HG03103 (cell line): Measurements from ENCODE around the gene KCNJ11.

Experiments
- ATAC-seq: cut with Tn5 transposase; IDR thresholded peaks from one replicate; pipeline ENCODE4 v1.9.1; 2021; ENCODE audit warnings: low read depth; ENCODE audit not compliant: unreplicated experiment

KCNJ11 gene

DNA sequence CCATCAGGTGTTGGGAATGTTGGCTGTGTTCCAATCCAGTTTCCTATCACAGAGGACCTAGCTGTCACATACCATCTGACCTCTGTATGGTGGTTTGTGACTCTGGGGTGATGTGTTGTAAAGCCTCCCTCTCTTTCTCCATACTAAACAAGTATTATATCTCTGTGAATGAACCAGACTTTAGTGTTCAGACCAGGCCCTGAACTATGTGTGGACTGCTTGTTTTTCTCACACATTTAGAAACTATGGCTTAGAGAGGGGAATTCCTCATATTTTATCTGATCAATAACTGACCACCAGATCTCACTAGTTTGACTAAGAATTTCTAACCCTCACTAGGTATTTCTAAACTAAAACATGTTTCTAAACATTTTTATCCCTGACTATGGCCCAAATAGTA is 19.4 kb downstream of the KCNJ11 start:
- no peak for ATAC-seq

DNA sequence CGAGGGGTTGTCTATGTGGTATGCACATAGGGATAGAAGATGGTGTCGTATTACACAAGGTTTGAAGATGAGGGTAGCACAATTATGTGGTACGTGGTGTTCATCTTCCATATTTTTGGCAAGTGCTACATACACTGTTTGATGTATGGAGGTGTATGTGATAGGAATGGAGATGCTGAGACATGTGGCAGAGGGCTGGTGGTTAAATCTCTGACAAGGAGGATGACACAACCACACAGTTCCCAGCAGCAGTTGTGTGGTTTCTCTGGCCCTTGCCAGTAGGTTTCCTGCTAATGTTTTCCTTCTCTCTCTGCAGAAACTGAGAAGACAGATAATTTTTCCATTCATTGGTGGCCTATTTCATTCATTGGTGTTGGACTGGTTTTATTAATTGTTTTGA is 19.9 kb downstream of the KCNJ11 start:
- ATAC-seq: no peak

DNA sequence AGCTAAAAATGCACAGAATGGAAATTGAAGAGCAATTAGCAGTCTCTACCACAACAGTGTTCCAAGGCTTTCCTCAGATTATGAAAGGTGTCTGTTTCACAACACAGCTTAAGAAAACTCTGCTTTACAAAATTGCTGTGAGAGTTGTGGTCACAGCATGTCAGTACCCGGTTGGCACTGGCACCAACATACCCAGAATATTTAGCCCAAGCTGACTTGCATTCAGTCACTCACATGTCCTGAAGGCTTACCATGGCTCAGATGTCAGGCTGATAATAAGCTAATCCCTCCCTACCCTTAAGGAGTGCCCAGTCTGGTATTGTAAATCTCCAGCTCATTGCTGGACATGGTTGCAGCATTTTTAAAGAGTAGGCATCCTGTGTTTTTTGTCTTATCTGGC is 22.0 kb downstream of the KCNJ11 start:
- no peak for ATAC-seq

DNA sequence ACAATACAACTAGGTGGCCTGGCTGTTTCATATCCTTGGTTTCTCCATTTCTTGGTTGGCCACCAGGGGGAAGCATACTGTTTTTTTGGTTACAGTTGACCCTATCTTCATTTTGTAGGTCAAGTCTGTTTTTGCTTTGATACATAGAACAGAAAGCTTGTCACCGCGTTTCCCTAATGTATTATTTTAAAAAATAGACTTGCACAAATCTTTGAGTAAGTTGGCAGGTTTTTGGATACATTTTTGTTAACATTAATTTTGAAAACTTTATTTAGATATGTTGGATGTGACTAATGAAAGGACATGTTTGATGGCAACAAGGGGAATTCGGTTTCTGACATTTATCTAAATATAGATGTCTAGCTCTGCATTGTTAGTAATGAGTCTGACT is 33.9 kb downstream of the KCNJ11 start:
- no peak for ATAC-seq

DNA sequence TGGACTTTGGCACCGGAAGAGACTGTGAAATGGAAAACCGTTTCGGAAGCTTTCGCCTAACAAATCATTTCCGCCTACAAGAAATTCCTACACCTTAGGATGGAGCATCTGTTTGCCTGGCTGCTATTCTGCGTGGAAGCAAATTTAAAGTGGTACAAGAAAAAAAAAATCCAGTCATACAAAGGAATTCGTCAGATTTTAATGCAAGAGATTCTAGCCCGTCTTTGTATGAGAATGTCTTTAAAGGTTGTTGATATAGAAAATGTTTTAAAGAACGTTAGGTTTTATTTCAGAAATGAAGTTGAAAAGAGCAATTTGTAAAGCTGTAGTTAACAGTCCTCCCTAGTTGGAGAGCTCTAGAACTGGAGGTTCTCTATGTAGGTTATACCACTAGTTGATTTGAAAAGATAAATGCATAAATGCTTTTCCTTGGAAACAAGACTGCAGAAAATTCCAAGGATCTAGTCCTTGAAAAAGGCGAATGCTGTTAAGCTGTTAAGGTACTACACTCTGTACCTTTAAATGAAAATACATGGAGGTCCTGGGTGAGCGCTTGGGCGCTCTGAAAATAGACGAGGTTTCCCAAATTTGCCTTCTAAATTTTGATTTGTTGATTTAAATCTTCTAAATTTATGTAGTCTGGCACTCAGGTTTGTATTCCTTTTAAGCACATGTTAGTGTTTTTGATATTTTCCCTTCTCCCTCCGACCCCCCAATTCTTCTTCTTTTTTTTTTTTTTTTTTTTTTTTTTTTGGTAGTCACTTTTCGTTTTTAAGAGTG is 34.4 kb downstream of the KCNJ11 start:
- ATAC-seq: no peak

DNA sequence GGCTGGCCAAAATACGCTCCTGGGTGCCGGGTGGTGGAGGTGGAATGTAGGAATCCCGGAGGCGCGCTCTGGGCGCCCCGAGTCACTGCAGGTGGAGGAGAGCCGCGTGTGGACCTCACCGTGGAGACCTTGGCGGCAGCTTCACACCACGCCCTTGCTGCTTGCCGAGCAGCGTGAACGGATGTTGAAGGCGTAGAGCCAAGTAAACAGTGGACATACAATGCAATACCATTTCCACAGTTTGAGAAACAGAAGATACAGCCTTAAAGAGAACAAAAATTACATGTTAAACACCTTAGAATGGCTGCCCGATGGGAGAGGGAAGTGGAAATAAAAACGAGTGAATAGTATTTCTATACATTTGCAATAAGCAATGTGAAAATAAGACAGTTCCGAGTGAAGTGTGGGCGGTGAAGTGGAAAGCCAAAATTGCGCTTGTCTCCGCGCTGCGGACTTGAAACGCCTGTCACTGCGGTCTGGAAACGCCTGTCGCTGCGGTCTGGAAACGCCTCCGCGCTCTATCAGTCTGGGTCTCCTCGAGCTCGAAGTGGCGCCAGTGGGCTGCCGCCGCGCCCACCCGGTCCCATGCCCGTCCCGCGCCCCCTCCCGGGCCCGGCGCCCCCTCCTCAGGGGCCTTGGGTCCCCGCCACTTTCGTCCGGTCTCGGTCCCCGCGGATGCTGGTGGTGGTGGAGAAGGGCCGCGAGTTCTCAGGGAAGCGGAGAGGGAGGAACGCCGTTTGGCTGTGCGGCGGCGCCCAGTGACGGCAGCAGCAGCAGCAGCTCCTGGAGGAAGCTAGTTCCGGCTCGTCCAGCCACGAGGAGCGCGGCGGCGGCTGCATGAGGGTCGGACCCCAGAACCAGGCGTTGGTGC is 35.3 kb downstream of the KCNJ11 start:
- ATAC-seq: no peak

DNA sequence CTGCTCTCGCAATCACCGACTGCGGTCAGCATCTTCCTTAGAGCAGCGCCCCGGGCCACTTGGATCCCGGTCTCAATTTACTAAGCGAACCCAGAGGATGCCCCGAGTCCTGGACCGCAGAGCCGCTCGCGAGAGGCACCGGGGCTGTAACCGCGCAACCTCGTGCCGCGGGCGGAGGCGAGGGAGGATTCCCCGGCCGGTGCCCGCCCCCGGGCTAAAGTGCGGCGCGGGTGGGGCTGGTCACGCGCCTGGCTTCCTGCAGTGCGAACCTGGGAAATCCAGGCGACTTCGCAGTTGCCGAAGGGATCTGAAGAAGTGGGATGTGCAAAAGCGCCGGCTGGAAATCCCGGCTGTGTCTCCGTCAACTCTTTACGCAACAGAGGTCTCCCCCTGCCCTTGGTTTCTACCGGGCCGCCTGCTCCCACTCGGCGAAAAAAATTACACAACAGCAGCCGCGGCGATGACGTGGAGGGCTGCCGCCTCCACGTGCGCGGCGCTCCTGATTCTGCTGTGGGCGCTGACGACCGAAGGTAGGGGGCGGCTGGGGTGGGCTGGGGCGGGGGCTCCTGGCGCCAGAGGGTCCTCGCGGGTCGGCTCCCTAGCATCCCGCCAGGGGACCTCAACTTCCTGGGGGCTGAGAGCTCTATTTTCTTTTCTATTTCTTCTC is 36.8 kb downstream of the KCNJ11 start, which contains the start of gene NCR3LG1:
Gene NCR3LG1 (plus strand): TSS at position 291 of the 667 bp plus-strand sequence. CDS start 170 bp downstream, at position 461.
- no peak for ATAC-seq

DNA sequence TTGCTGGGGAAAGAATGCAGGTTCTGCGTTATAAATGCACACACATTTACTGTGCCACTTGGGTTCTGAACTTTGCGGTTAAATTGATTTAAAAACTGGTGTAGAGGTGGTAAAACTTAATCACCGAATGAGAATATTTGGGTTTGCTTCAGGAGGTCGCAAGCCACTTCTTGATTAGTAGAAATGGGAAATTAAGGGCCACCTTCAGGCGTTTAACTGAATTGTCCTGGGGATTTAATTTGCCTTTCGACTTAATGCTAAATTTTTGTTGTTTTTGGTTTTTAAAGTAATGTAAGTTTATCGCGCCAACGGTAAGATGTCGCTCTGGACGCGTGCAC is 37.3 kb downstream of the KCNJ11 start:
- ATAC-seq: no peak

DNA sequence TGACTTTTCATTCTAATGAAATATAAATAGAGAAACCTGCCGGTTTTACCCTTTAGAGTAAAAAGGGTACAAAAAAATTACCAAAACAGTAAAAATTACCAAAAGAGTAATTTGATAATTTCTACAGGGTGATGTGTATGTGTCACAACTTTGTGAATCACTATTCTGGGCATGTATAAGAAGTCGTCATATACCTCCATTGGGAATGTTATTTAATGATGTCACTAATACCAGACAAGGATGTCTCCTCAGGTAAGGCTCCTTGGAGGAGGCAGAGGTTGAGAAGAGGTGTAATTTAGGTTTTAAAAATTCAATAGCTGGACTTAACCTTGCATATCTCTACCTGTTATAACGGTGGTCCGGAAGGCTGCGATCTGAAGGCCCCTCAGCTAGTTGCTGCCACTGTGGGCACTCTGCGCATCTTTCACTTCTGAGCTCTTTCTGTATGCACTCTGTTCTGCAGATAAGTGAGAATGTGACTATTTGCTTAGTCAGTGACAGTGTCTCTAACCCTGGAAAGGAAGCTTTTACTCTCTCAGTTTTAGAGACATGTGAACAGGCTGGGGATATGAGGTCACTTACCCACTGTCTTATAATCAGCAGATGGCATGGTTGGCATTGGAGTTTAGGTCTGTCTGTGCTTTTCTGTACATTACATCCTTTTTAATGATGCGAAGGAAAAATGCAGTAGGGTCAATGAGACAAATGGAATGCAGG is 37.8 kb downstream of the KCNJ11 start:
- ATAC-seq: no peak

DNA sequence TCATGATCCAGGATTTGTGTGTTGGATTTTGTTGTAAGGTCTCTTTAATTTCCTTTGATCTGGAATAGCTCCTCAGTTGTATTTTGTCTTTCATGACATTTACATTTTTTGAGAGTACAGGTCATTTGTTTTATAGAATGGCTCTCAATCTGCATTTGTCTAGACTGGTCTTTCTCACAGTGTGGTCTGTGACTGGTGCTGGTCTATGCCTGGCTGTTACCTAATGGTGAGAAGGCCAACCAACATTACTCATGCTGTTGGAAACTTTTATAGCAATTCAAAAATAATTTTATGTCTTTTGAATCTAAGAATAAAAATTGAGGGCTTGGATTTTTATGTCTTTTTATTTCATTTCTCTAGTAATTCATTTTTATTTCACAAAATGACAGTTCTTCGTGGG is 40.8 kb downstream of the KCNJ11 start:
- no peak for ATAC-seq

DNA sequence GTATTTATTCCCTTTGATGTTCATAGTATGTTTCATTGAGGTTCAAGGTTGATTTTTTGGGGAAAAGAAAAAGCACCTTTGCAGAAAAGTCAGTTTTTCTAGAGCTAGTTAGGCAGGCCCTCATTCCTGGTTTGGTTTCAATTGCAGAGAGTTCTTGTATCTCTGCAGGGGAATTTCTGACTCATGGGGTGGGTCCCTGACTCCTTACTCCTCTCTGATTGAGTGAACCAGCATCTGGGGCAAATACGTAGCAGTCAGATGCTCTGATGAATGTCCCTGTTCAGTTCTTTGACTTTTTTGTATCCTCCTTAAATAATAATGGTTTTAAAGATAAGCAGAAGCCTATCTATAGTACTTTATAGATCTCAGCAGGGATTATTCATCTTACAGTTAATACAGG is 44.6 kb downstream of the KCNJ11 start:
- no peak for ATAC-seq

DNA sequence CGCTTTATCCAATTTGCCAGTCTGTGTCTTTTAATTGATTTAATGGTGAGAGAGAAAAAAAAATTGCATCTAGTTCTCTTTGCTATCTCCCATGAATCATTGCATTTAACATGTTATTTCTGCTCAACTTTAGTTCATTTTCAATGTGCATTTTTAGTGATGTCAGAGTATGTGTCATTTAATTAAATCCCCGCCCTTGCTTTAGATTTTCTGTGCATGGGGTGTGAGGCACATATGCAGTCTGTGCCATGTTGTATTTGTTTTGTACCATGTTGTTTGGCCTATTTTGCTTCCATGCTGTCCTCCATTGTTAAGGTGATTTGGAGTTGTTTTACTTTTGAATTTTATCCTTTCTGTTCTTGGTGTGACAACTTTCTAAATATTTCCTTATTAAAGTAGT is 45.2 kb downstream of the KCNJ11 start:
- no peak for ATAC-seq
